Measurements from ENCODE around the gene GCK. TPM values are rescaled to one million over a fixed set of nuclear protein-coding genes. Genes with fewer than 3 reads are reported as not detected.
A peak's percentile ranks its signal among the peaks of the same experiment; 100 is the strongest.

GCK gene
- total and polyA plus RNA-seq, 2 of the 13 experiments (the other 11 are each of a cell fraction or from before 2014, with no cell fraction given): not detected

DNA sequence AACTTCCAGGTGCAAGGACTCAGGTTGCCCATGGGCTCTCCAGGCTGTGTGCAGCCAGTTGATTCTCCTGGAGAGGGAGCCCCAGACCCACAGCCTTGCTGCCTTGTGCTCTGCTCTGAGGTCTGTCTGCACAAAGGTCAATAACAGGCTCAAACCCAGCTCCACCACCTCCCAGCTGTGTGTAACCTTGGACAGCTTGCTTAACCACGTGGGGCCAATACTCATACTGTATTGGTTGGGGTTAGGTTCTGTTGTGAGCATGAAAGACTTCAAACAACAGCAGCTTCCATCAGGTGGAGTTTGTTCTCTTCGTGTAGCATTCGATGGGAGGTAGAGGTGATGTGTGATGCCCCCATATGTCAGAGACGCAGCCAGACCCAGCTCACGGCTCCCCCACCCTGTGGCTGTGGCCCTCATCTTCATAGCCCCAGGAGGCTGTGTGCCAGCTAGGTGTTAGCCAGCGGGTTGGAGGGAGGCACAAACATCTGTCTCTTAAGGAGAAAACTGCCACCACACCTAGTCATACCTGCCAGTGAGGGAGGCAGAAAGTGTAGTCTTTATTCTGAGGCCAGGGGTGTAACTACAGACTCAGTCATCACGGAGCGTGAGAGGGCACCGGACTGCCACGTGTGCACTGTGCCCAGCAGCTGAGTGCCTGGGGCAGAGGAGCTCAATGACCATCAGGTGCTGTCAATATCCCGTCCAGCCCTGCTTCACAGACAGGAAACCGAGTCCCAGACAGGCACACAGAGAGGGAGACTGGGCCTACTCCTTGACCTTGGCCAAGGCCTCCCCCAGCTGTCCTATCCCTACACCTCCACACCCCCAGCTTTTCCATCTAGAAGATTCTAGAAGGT, 57.8 kb downstream of the GCK start (continued):
- TF ChIP-seq THAP11 (CRISPR knock-in tag; IDR thresholded peaks at IDR 0.05) (peak; percentile 38; the same call in 1 of the 2 replicates), ZNF792 (CRISPR knock-in tag; IDR thresholded peaks at IDR 0.05) (peak; percentile 76; the same call in 1 of the 2 replicates), ZNF317 (CRISPR knock-in tag; IDR thresholded peaks at IDR 0.05) (no peak), HOXA3 (CRISPR knock-in tag; IDR thresholded peaks at IDR 0.05) (peak; percentile 53; the same call in 1 of the 2 replicates), GLI4 (CRISPR knock-in tag; IDR thresholded peaks at IDR 0.05; ENCODE audit: borderline replicate concordance) (no peak), ZNF746 (CRISPR knock-in tag; IDR thresholded peaks at IDR 0.05) (no peak; the same call in 1 of the 2 replicates), ZNF724P (CRISPR knock-in tag; IDR thresholded peaks at IDR 0.05; ENCODE audit: borderline replicate concordance) (no peak), HDAC2 (CRISPR knock-in tag; IDR thresholded peaks at IDR 0.05) (peak; percentile 49; the same call in 1 of the 2 replicates), KLF6 (CRISPR knock-in tag; IDR thresholded peaks at IDR 0.05) (peak; percentile 42; the same call in 1 of the 2 replicates), NFYC (CRISPR knock-in tag; IDR thresholded peaks at IDR 0.05) (peak; percentile 77), KDM2A (CRISPR knock-in tag; IDR thresholded peaks at IDR 0.05; ENCODE audit: borderline replicate concordance, low read depth) (peak; percentile 41; the same call in 1 of the 2 replicates), NR2F6 (IDR thresholded peaks at IDR 0.05) (peak; percentile 75), NR2F6 (CRISPR knock-in tag; IDR thresholded peaks at IDR 0.05) (peak; percentile 88), SMAD9 (CRISPR knock-in tag; IDR thresholded peaks at IDR 0.05) (no peak), REST (IDR thresholded peaks at IDR 0.05; ENCODE audit: borderline replicate concordance in 1 of 2, low read depth in 1 of 2, low read length in 2 of 2) (no peak), PAXIP1 (CRISPR knock-in tag; conservative IDR thresholded peaks at IDR 0.05) (peak; percentile 77), FOXA1 (IDR thresholded peaks at IDR 0.05) (no peak), FOXA1 (CRISPR knock-in tag; IDR thresholded peaks at IDR 0.05) (peak; percentile 95)
- TF ChIP-seq, protein P1, sequence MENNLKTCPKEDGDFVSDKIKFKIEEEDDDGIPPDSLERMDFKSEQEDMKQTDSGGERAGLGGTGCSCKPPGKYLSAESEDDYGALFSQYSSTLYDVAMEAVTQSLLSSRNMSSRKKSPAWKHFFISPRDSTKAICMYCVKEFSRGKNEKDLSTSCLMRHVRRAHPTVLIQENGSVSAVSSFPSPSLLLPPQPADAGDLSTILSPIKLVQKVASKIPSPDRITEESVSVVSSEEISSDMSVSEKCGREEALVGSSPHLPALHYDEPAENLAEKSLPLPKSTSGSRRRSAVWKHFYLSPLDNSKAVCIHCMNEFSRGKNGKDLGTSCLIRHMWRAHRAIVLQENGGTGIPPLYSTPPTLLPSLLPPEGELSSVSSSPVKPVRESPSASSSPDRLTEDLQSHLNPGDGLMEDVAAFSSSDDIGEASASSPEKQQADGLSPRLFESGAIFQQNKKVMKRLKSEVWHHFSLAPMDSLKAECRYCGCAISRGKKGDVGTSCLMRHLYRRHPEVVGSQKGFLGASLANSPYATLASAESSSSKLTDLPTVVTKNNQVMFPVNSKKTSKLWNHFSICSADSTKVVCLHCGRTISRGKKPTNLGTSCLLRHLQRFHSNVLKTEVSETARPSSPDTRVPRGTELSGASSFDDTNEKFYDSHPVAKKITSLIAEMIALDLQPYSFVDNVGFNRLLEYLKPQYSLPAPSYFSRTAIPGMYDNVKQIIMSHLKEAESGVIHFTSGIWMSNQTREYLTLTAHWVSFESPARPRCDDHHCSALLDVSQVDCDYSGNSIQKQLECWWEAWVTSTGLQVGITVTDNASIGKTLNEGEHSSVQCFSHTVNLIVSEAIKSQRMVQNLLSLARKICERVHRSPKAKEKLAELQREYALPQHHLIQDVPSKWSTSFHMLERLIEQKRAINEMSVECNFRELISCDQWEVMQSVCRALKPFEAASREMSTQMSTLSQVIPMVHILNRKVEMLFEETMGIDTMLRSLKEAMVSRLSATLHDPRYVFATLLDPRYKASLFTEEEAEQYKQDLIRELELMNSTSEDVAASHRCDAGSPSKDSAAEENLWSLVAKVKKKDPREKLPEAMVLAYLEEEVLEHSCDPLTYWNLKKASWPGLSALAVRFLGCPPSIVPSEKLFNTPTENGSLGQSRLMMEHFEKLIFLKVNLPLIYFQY (CRISPR knock-in tag; IDR thresholded peaks at IDR 0.05; ENCODE audit: borderline replicate concordance): 0 out of 2 replicates have a peak, but pooled peaks have one; percentile 39

Data from HepG2 (cell line).